A549 (cell line): ENCODE data around the gene HMG20A.

Experiments
- HDAC2 ChIP-seq: fragments of 200-600 bp; sonication (generic); IDR thresholded peaks from 2 replicates; pipeline ENCODE4 v1.6.1; 2016
- KDM5A ChIP-seq: fragments of 200-600 bp; sonication (generic); IDR thresholded peaks from 2 replicates; pipeline ENCODE4 v1.6.1; 2016; ENCODE audit warnings: antibody characterized with exemption, mild to moderate bottlenecking
- NR3C1 ChIP-seq: fragments of >200 bp; sonication (Bioruptor Twin); formaldehyde crosslinking; IDR thresholded peaks from 3 replicates; pipeline ENCODE4 v1.6.1; 2017
- PHF8 ChIP-seq: fragments of 200-600 bp; sonication (generic); IDR thresholded peaks from 2 replicates; pipeline ENCODE4 v1.6.1; 2016; ENCODE audit warnings: low read depth, mild to moderate bottlenecking, antibody characterized with exemption, moderate library complexity, borderline replicate concordance
- POLR2A ChIP-seq: IDR thresholded peaks from 2 replicates; pipeline ENCODE4 v1.6.1; 2012; ENCODE audit warnings: mild to moderate bottlenecking, low read length
- RFX5 ChIP-seq: fragments of 450-650 bp; IDR thresholded peaks from 2 replicates; pipeline ENCODE4 v1.7.1; 2014; ENCODE audit warnings: antibody characterized with exemption, mild to moderate bottlenecking, moderate library complexity
- SMC3 ChIP-seq: fragments of >200 bp; sonication (Bioruptor Twin); formaldehyde crosslinking; IDR thresholded peaks from 3 replicates; pipeline ENCODE4 v1.6.1; 2018; ENCODE audit warnings: inconsistent platforms
- TF ChIP-seq, protein P1 (sequence below): IDR thresholded peaks from 2 replicates; pipeline ENCODE4 v1.6.1; 2012
- TF ChIP-seq, protein P2 (sequence below): fragments of >200 bp; sonication (Bioruptor Twin); formaldehyde crosslinking; IDR thresholded peaks from 3 replicates; pipeline ENCODE4 v1.5.1; 2016

GRCh38 chr15:77496715-77497109 is 76.0 kb downstream of the HMG20A start:
- TF ChIP-seq, protein P1, sequence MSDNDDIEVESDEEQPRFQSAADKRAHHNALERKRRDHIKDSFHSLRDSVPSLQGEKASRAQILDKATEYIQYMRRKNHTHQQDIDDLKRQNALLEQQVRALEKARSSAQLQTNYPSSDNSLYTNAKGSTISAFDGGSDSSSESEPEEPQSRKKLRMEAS: no peak
- TF ChIP-seq SMC3: peak; percentile 98
- TF ChIP-seq, protein P2, sequence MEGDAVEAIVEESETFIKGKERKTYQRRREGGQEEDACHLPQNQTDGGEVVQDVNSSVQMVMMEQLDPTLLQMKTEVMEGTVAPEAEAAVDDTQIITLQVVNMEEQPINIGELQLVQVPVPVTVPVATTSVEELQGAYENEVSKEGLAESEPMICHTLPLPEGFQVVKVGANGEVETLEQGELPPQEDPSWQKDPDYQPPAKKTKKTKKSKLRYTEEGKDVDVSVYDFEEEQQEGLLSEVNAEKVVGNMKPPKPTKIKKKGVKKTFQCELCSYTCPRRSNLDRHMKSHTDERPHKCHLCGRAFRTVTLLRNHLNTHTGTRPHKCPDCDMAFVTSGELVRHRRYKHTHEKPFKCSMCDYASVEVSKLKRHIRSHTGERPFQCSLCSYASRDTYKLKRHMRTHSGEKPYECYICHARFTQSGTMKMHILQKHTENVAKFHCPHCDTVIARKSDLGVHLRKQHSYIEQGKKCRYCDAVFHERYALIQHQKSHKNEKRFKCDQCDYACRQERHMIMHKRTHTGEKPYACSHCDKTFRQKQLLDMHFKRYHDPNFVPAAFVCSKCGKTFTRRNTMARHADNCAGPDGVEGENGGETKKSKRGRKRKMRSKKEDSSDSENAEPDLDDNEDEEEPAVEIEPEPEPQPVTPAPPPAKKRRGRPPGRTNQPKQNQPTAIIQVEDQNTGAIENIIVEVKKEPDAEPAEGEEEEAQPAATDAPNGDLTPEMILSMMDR: peak; percentile 97
- TF ChIP-seq NR3C1: no peak
- no peak for TF ChIP-seq PHF8
- no peak for TF ChIP-seq POLR2A
- TF ChIP-seq RFX5: no peak
- no peak for TF ChIP-seq KDM5A
- TF ChIP-seq HDAC2: no peak
